OCI-LY3 (cell line): ENCODE measurements around the gene CHTF18.

Experiments
- H2AFZ ChIP-seq: fragments of 200-600, 300-600 bp; shearing (Covaris generic); 2 replicates; pipeline ENCODE4 v1.6.0; 2014; ENCODE audit warnings: antibody characterized with exemption, low read depth, low read length
- H3K27ac ChIP-seq: fragments of 200-600, 300-600 bp; sonication (generic); 2 replicates; pipeline ENCODE4 v1.5.1; 2014; ENCODE audit warnings: mild to moderate bottlenecking, low read length, moderate library complexity, mixed read lengths
- H3K27me3 ChIP-seq: fragments of 200-600, 300-600 bp; sonication (generic); 2 replicates; pipeline ENCODE4 v1.6.1; 2014; ENCODE audit warnings: low read depth, low read length, mixed read lengths
- H3K36me3 ChIP-seq: fragments of 200-600, 300-600 bp; sonication (generic); replicated peaks from 2 replicates; pipeline ENCODE3; 2014; ENCODE audit warnings: low read depth, low read length, mixed read lengths
- H3K4me1 ChIP-seq: fragments of 300-600, 200-600 bp; sonication (generic); 2 replicates; pipeline ENCODE4 v1.6.1; 2014; ENCODE audit warnings: low read length, mixed read lengths
- H3K4me2 ChIP-seq: fragments of 200-600, 300-600 bp; sonication (generic); 2 replicates; pipeline ENCODE4 v1.6.1; 2014; ENCODE audit warnings: low read length, mixed read lengths
- H3K4me3 ChIP-seq: fragments of 300-600, 200-600 bp; sonication (generic); 2 replicates; pipeline ENCODE4 v1.5.1; 2014; ENCODE audit warnings: antibody characterized with exemption, mild to moderate bottlenecking, low read length, moderate library complexity
- H3K79me2 ChIP-seq: fragments of 300-600, 200-600 bp; shearing (Covaris generic); 2 replicates; pipeline ENCODE4 v1.6.1; 2014; ENCODE audit warnings: mild to moderate bottlenecking, low read length, mixed read lengths
- H3K9ac ChIP-seq: fragments of 300-600, 200-600 bp; shearing (Covaris generic); 2 replicates; pipeline ENCODE4 v1.6.0; 2014; ENCODE audit warnings: mild to moderate bottlenecking, low read length, moderate library complexity
- H3K9me3 ChIP-seq: fragments of 200-600, 300-600 bp; shearing (Covaris generic); 2 replicates; pipeline ENCODE4 v1.6.1; 2014; ENCODE audit warnings: low read length, mixed read lengths; ENCODE audit not compliant: insufficient read depth
- H4K20me1 ChIP-seq: fragments of 200-600, 300-600 bp; sonication (generic); 2 replicates; pipeline ENCODE4 v1.6.1; 2016; ENCODE audit warnings: low read length, mixed read lengths; ENCODE audit not compliant: insufficient read depth
- EZH2phosphoT487 ChIP-seq: fragments of 200-600 bp; shearing (Covaris generic); IDR thresholded peaks from 2 replicates; pipeline ENCODE4 v1.6.1; 2018; ENCODE audit warnings: antibody characterized with exemption, mixed run types, low read depth
- TF ChIP-seq, protein P1 (sequence below): fragments of 200-600, 300-600 bp; sonication (generic); IDR thresholded peaks from 2 replicates; pipeline ENCODE4 v1.5.1; 2014; ENCODE audit warnings: antibody characterized with exemption, low read length, low read depth

Gene CHTF18

DNA sequence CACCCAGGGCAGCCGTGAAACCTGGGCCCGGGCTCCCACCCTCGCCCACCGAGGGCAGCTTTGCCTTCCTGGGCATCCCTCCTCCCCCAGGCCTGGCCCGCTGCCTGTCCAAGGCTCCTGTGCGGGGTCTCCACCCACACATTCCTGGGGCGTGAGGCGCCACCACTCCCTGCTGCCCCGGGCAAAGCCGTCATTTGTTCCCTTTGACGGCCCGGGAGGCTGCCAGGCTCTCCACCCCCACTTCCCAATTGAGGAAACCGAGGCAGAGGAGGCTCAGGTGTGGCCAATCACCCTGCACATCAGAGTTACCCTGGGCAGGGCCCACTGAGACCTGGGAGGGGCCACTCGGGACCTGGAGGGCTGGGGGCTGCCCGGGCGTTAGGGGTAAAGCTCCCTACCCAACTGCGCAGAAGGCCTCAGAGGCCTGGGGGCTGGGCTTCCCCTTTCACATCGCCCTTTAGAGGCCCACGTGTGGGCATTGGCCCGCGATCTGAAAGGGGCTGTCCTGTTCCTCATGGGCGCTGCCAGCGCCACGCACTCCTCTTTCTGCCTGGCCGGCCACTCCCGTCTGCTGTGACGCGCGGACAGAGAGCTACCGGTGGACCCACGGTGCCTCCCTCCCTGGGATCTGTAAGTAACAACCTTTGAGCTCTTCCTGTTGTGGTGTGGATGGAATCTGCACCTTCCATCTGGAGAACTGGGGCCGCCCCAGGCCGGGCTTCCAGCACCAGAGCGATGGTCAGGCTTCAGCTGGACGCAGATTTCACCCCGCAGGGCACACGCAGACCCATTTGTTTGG lies 27.7 kb upstream of the CHTF18 start, which contains the start of gene MSLN:
MSLN (plus strand) TSS at position 190 of the 799 bp plus-strand sequence. CDS start 1,947 bp downstream, outside the sequence.
- Histone ChIP-seq H4K20me1 (no peaks in the 10 kb centered on the region), H3K79me2 (no peaks in the 10 kb centered on the region), H3K9ac (no peak within 1 kb of the TSS), H3K4me2 (no peak within 1 kb of the TSS), H3K27ac (no peak within 1 kb of the TSS), H2AFZ (no peak within 1 kb of the TSS), H3K36me3 (peaks cover 2% of the 10 kb centered on the region), H3K4me1 (no peaks in the 10 kb centered on the region), H3K27me3 (no peaks in the 10 kb centered on the region), H3K9me3 (no peaks in the 10 kb centered on the region), H3K4me3 (no peak within 1 kb of the TSS)
- TF ChIP-seq, protein P1, sequence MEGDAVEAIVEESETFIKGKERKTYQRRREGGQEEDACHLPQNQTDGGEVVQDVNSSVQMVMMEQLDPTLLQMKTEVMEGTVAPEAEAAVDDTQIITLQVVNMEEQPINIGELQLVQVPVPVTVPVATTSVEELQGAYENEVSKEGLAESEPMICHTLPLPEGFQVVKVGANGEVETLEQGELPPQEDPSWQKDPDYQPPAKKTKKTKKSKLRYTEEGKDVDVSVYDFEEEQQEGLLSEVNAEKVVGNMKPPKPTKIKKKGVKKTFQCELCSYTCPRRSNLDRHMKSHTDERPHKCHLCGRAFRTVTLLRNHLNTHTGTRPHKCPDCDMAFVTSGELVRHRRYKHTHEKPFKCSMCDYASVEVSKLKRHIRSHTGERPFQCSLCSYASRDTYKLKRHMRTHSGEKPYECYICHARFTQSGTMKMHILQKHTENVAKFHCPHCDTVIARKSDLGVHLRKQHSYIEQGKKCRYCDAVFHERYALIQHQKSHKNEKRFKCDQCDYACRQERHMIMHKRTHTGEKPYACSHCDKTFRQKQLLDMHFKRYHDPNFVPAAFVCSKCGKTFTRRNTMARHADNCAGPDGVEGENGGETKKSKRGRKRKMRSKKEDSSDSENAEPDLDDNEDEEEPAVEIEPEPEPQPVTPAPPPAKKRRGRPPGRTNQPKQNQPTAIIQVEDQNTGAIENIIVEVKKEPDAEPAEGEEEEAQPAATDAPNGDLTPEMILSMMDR: no peak
- no peak for TF ChIP-seq EZH2phosphoT487

DNA sequence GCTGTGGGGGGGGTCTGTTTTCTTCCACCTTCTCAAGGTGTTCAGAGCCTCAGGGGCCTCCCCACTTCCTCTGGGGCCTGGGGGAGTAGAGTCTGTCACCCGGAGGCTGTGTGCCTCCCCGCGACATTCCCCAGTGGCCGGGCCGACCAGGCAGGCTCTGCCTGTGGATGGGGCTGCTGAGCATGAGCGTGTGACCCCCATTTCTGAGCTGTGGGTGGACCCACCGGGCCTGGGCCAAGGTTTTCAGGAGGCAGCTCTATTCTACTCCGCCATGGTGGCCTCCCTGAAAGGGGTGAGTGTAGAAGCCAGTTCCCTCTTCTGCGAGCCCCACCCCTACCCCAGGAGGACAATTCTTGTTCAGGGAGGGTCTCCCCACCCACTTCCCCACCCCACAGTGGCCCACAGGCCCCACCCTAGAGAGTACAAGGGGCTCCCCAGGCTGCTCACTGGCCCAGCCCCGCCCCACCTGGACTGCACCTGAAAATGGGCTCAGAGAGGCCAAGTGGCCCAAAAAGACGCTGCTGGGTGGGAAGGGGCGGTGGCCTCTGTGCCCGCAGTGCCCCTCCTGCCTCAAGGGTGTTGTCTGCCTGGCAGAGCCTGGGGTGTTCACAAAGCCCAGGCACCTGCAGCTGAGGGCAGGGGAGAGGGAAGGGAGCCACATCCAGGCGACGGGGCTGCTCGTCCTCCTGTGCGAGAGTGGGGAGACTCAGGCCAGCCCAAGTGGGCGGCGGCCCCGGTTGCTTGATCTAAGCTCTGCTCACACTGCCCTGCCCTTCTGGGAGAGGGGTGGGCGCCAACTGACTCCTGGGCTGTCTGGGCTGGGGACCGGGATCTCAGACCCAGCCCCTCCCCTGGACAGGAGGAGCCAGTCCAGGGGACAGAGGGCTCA lies 26.6 kb upstream of the CHTF18 start:
- H3K36me3 ChIP-seq: no peaks in the 10 kb centered on the region
- H3K27ac ChIP-seq: no peak overlapping the region
- no peaks in the 10 kb centered on the region for H3K79me2 ChIP-seq
- no peak overlapping the region for H3K4me2 ChIP-seq
- H2AFZ ChIP-seq: no peak overlapping the region
- no peaks in the 10 kb centered on the region for H3K4me1 ChIP-seq
- no peak overlapping the region for H3K9ac ChIP-seq
- no peaks in the 10 kb centered on the region for H3K27me3 ChIP-seq
- no peaks in the 10 kb centered on the region for H3K9me3 ChIP-seq
- no peak overlapping the region for H3K4me3 ChIP-seq
- no peaks in the 10 kb centered on the region for H4K20me1 ChIP-seq
- TF ChIP-seq, protein P1: no peak
- no peak for TF ChIP-seq EZH2phosphoT487

DNA sequence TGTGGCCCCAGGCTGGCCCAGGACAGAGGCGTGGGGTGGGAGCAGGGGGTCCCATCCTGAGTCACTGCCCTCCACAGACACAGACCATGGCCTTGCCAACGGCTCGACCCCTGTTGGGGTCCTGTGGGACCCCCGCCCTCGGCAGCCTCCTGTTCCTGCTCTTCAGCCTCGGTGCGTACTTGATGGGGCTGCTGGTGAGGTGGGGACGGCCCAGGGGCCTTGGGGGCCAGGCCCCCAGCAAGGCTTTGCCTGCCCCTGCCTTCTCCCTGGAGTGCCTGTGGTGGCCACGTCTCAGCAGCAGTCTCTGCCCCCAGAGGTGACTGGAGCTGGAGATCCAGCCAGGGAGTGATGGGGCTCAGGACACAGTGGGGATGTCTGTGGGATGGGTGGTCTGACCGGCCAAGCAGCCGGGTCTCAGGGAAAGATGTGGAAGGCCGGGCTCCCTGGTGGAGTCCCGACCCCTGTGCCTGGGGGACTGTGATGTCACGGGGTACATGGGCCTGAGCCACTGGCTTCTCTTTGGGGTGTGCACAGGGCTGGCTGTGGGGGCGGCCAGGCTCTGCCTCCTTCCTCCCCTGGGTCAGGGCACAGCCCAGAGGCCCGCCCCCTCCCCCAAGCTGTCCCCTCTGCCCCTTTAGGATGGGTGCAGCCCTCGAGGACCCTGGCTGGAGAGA lies 25.7 kb upstream of the CHTF18 start:
- H4K20me1 ChIP-seq: no peaks in the 10 kb centered on the region
- no peak overlapping the region for H3K9ac ChIP-seq
- H3K79me2 ChIP-seq: no peaks in the 10 kb centered on the region
- H3K27me3 ChIP-seq: no peaks in the 10 kb centered on the region
- no peak overlapping the region for H2AFZ ChIP-seq
- H3K9me3 ChIP-seq: no peaks in the 10 kb centered on the region
- no peak for TF ChIP-seq EZH2phosphoT487
- no peaks in the 10 kb centered on the region for H3K36me3 ChIP-seq
- no peak overlapping the region for H3K4me2 ChIP-seq
- no peak overlapping the region for H3K27ac ChIP-seq
- H3K4me3 ChIP-seq: no peak overlapping the region
- H3K4me1 ChIP-seq: no peaks in the 10 kb centered on the region

DNA sequence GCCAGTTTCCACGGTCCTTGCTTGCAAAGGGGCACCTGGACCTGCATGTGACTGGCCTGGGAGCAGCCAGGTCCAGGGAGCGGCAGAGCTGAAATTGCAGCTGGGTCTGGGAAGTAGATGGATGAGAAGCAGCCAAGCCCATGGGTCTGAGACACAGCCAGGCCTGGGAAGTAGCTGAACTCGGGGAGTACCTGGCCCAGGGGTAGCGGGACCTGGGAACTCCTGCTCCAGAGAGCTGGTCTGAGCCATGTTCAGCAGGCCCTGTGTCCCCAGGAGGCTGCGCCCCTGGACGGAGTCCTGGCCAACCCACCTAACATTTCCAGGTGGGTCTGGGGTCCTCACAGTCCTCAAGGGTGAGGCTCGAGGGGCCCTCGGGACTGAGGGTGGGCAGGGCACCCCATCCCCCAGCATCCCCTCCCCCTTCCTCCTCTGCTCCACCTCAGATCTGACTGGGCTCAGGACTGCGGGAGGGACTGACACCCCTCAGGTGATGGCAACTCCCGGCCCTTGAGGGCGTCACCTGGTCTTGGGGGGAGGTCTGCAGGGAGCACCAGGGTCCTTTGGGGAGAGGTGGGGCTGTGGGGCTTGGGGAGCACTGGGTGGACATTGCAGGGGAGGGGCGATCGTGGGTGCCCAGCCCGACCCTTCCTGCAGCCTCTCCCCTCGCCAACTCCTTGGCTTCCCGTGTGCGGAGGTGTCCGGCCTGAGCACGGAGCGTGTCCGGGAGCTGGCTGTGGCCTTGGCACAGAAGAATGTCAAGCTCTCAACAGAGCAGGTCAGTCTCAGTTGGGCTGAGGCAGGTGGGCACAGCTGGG lies 24.8 kb upstream of the CHTF18 start:
- Histone ChIP-seq H3K4me2 (no peak overlapping the region), H4K20me1 (no peaks in the 10 kb centered on the region), H2AFZ (no peak overlapping the region), H3K9ac (no peak overlapping the region), H3K4me3 (no peak overlapping the region), H3K27ac (no peak overlapping the region), H3K9me3 (no peaks in the 10 kb centered on the region), H3K27me3 (no peaks in the 10 kb centered on the region), H3K4me1 (no peaks in the 10 kb centered on the region), H3K79me2 (no peaks in the 10 kb centered on the region), H3K36me3 (no peaks in the 10 kb centered on the region)
- TF ChIP-seq, protein P1: no peak
- no peak for TF ChIP-seq EZH2phosphoT487
